ENCODE results near the gene AOC3. TPM values are rescaled to one million over a fixed set of nuclear protein-coding genes. Genes with fewer than 3 reads are reported as not detected.
A peak's percentile ranks its signal among the peaks of the same experiment; 100 is the strongest.

Gene AOC3
- total and polyA plus RNA-seq, 2 of the 13 experiments (the other 11 are each of a cell fraction or from before 2014, with no cell fraction given), result 8.7 to 51.7 TPM

DNA sequence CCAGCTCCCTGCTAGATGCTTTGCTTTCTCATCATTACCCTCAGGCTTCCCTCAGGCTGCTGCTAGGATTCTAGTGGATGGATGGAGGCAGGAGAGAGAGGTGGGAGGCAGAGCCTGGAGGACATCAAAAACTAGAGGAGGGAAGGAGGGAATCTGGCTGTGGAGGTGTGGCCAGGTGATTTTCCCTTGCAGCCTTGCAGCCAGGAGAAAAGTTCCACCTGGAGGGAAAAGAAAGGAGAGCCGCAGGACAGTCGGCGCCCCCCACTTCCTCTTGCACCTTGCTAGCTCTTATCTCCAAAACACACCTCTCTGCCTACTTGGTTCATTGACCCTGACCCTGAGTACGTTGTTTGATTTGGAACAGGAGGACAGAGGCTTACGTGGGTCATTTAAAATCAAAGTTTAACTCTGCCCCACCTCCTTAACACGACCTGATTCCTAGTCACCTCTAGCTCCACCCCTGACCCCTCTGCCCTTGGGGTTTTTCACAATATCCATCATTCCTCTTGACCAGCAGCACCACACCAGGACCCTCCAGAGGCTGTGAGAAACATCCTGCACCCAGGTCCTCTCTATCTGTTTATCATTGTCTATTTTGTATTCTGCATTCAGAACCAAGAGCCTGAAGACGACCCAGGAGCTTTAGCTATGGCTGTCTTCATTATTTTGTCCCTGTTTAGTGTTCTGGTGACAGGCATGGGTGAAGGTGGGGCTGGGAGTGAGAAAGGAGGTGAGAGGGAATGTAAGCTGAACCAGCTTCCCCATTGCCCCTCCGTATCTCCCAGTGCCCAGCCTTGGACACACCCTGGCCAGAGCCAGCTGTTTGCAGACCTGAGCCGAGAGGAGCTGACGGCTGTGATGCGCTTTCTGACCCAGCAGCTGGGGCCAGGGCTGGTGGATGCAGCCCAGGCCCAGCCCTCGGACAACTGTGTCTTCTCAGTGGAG is 15.9 kb downstream of the AOC3 start (continued):
- TF ChIP-seq, protein P1, sequence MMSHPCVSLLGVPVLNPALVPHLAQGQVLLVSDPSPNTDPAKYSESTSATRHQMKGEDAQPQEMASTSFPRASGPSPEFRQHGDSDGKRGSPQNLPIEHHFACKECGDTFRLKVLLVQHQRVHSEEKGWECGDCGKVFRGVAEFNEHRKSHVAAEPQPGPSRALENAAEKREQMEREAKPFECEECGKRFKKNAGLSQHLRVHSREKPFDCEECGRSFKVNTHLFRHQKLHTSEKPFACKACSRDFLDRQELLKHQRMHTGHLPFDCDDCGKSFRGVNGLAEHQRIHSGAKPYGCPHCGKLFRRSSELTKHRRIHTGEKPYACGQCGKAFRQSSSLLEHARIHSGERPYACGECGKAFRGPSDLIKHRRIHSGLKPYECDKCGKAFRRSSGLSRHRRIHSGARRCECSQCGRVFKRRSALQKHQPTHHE (CRISPR knock-in tag; IDR thresholded peaks at IDR 0.05; ENCODE audit: borderline replicate concordance), result no peak
- TF ChIP-seq MAFG (CRISPR knock-in tag; IDR thresholded peaks at IDR 0.05) (no peak), ZNF691 (CRISPR knock-in tag; IDR thresholded peaks at IDR 0.05; ENCODE audit: borderline replicate concordance, low read depth) (no peak), ZNF746 (CRISPR knock-in tag; IDR thresholded peaks at IDR 0.05) (peak; percentile 93; the same call in 1 of the 2 replicates), ONECUT2 (CRISPR knock-in tag; IDR thresholded peaks at IDR 0.05) (0 out of 2 replicates have a peak, but pooled peaks have one; percentile 48), ZHX2 (IDR thresholded peaks at IDR 0.05; ENCODE audit: low read depth) (no peak), ZHX2 (CRISPR knock-in tag; IDR thresholded peaks at IDR 0.05; ENCODE audit: borderline replicate concordance) (no peak), ZNF788 (CRISPR knock-in tag; IDR thresholded peaks at IDR 0.05; ENCODE audit: borderline replicate concordance) (no peak), RXRA (CRISPR knock-in tag; IDR thresholded peaks at IDR 0.05) (peak; percentile 91; the same call in 1 of the 2 replicates), ZNF367 (CRISPR knock-in tag; IDR thresholded peaks at IDR 0.05; ENCODE audit: borderline replicate concordance) (no peak), GFI1 (CRISPR knock-in tag; IDR thresholded peaks at IDR 0.05; ENCODE audit: borderline replicate concordance) (peak; percentile 98), TCF7 (IDR thresholded peaks at IDR 0.05; ENCODE audit: low read depth) (peak; percentile 76), ERF (CRISPR knock-in tag; IDR thresholded peaks at IDR 0.05) (peak; percentile 55; the same call in 1 of the 2 replicates), ZNF589 (CRISPR knock-in tag; conservative IDR thresholded peaks at IDR 0.05) (no peak), FOXO1 (CRISPR knock-in tag; IDR thresholded peaks at IDR 0.05) (peak; percentile 61; the same call in 1 of the 2 replicates)
- TF ChIP-seq, protein P2, sequence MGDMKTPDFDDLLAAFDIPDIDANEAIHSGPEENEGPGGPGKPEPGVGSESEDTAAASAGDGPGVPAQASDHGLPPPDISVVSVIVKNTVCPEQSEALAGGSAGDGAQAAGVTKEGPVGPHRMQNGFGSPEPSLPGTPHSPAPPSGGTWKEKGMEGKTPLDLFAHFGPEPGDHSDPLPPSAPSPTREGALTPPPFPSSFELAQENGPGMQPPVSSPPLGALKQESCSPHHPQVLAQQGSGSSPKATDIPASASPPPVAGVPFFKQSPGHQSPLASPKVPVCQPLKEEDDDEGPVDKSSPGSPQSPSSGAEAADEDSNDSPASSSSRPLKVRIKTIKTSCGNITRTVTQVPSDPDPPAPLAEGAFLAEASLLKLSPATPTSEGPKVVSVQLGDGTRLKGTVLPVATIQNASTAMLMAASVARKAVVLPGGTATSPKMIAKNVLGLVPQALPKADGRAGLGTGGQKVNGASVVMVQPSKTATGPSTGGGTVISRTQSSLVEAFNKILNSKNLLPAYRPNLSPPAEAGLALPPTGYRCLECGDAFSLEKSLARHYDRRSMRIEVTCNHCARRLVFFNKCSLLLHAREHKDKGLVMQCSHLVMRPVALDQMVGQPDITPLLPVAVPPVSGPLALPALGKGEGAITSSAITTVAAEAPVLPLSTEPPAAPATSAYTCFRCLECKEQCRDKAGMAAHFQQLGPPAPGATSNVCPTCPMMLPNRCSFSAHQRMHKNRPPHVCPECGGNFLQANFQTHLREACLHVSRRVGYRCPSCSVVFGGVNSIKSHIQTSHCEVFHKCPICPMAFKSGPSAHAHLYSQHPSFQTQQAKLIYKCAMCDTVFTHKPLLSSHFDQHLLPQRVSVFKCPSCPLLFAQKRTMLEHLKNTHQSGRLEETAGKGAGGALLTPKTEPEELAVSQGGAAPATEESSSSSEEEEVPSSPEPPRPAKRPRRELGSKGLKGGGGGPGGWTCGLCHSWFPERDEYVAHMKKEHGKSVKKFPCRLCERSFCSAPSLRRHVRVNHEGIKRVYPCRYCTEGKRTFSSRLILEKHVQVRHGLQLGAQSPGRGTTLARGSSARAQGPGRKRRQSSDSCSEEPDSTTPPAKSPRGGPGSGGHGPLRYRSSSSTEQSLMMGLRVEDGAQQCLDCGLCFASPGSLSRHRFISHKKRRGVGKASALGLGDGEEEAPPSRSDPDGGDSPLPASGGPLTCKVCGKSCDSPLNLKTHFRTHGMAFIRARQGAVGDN (CRISPR knock-in tag; IDR thresholded peaks at IDR 0.05), result peak; percentile 46

Data from HepG2 (cell line).